ENCODE measurements around the gene AASDHPPT. TPM values are rescaled to one million over a fixed set of nuclear protein-coding genes. Genes with fewer than 3 reads are reported as not detected.

Gene AASDHPPT
- total RNA-seq, 2 experiments from 2014 or later, result 41.6 to 46.2 TPM

GRCh38 chr11:106133529-106133928 lies 56.1 kb downstream of the AASDHPPT start:
- DNase-seq, result no peak
- Mint-ChIP-seq H3K36me3 (ENCODE audit: low read depth) (no peaks in the 10 kb centered on the region), H3K27me3 (peaks cover 20% of the 10 kb centered on the region), H3K9me3 (peaks cover 5% of the 10 kb centered on the region), H3K27ac (no peak overlapping the region), H3K4me1 (ENCODE audit: low read depth) (no peaks in the 10 kb centered on the region), H3K4me3 (no peak overlapping the region)
- ChIA-PET POLR2A (no interaction called here), CTCF (interaction anchor here (1.2 to 1.6 kb wide), 3 partner anchors 8 to 46 kb away, joined by 3 to 4 read pairs (median 3); no protein-coding TSS in a partner anchor)
- intact Hi-C loops (cut with micrococcal nuclease), result no loop called here
- no peak for ATAC-seq
- TF ChIP-seq CTCF (IDR thresholded peaks at IDR 0.05), result no peak

GRCh38 chr11:106137061-106137460 lies 59.6 kb downstream of the AASDHPPT start:
- H3K4me1 Mint-ChIP-seq (ENCODE audit: low read depth), result no peaks in the 10 kb centered on the region
- no peak overlapping the region for H3K4me3 Mint-ChIP-seq
- ATAC-seq, result no peak
- no peaks in the 10 kb centered on the region for H3K36me3 Mint-ChIP-seq (ENCODE audit: low read depth)
- H3K9me3 Mint-ChIP-seq, result peaks cover 5% of the 10 kb centered on the region
- intact Hi-C loops (cut with micrococcal nuclease), result no loop called here
- no peak for TF ChIP-seq CTCF (IDR thresholded peaks at IDR 0.05)
- CTCF ChIA-PET, result interaction anchor here (1.7 kb wide), 1 partner anchor 19 kb away, joined by 4 read pairs; no protein-coding TSS in a partner anchor
- no peak for DNase-seq
- H3K27ac Mint-ChIP-seq, result no peak overlapping the region
- POLR2A ChIA-PET, result no interaction called here
- H3K27me3 Mint-ChIP-seq, result peaks cover 11% of the 10 kb centered on the region

- H3K27me3 Mint-ChIP-seq, result peaks cover 11% of the 10 kb centered on the region
- ATAC-seq (no peak), DNase-seq (no peak)
- no peak for TF ChIP-seq CTCF (IDR thresholded peaks at IDR 0.05)
- intact Hi-C loops (cut with micrococcal nuclease), result no loop called here
- CTCF ChIA-PET, result interaction anchor here (1.7 kb wide), 1 partner anchor 18 kb away, joined by 4 read pairs; no protein-coding TSS in a partner anchor
- H3K4me3 Mint-ChIP-seq, result no peak overlapping the region
- POLR2A ChIA-PET, result no interaction called here
- peaks cover 5% of the 10 kb centered on the region for H3K9me3 Mint-ChIP-seq
- no peak overlapping the region for H3K27ac Mint-ChIP-seq
- H3K4me1 Mint-ChIP-seq (ENCODE audit: low read depth), result no peaks in the 10 kb centered on the region
- H3K36me3 Mint-ChIP-seq (ENCODE audit: low read depth), result no peaks in the 10 kb centered on the region
Observed at GRCh38 chr11:106137758-106138157, 60.3 kb downstream of the AASDHPPT start.

Other genes starting within 250 kb of the AASDHPPT start
- 10 to 100 TPM; 10.3 to 11.3 TPM for gene MSANTD4, start 55.4 kb upstream of the AASDHPPT start, total RNA-seq
- 10 to 100 TPM; 10.2 to 11.2 TPM for gene KBTBD3, start 315 bp upstream of the AASDHPPT start, total RNA-seq